ENCODE data around the gene ATP2A1.

Gene ATP2A1

DNA sequence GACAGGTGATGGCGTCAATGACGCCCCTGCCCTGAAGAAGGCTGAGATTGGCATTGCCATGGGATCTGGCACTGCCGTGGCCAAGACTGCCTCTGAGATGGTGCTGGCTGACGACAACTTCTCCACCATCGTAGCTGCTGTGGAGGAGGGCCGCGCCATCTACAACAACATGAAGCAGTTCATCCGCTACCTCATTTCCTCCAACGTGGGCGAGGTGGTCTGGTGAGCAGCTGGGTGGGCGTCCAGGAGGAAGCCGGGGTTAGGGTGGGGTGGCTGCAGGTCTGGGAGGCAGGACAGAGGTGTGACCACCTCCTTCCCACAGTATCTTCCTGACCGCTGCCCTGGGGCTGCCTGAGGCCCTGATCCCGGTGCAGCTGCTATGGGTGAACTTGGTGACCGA lies 23.6 kb downstream of the ATP2A1 start:
- WGBS (ENCODE audit: extremely low coverage, insufficient coverage, insufficient read length): no CpG with 5 or more reads among the region's 15 CpGs
- Histone ChIP-seq H3K27me3 (ENCODE audit: insufficient read depth, low read length) (no peaks in the 10 kb centered on the region), H3K4me1 (ENCODE audit: control insufficient read depth in 1 of 2, insufficient read depth in 2 of 2, low read length in 2 of 2) (peaks cover 4 to 6% of the 10 kb centered on the region in 2 experiments), H3K36me3 (ENCODE audit: control insufficient read depth in 1 of 2, insufficient read depth in 2 of 2, low read length in 2 of 2) (peaks cover 4 to 18% of the 10 kb centered on the region in 2 experiments), H3K4me3 (ENCODE audit: low read depth, low read length) (no peak overlapping the region), H3K14ac (ENCODE audit: low read length) (no peak overlapping the region), H3K4ac (ENCODE audit: low read depth, low read length) (no peak overlapping the region), H2AFZ (ENCODE audit: insufficient read depth, low read length, poor library complexity) (no peak overlapping the region), H2BK5ac (ENCODE audit: low read depth, low read length, poor library complexity) (no peak overlapping the region), H3K9ac (ENCODE audit: low read length) (no peak overlapping the region), H2BK120ac (ENCODE audit: insufficient read depth, low read length, poor library complexity) (no peak overlapping the region), H3K23ac (ENCODE audit: low read length) (no peak overlapping the region), H4K91ac (ENCODE audit: low read depth, low read length) (no peak overlapping the region), H4K8ac (ENCODE audit: low read depth, low read length) (no peak overlapping the region), H3K27ac (ENCODE audit: low read depth, low read length) (no peak overlapping the region), H3K79me2 (ENCODE audit: control insufficient read depth, insufficient read depth, low read length, poor library complexity) (no peaks in the 10 kb centered on the region), H2AK5ac (ENCODE audit: low read length) (no peak overlapping the region), H3K9me3 (ENCODE audit: insufficient read depth, low read depth, low read length) (peaks cover 1% of the 10 kb centered on the region), H4K12ac (ENCODE audit: low read depth, low read length) (no peak overlapping the region), H2BK12ac (ENCODE audit: low read length) (no peak overlapping the region), H3K18ac (ENCODE audit: low read length) (no peak overlapping the region), H3K4me2 (ENCODE audit: low read length) (no peak overlapping the region), H3K79me1 (ENCODE audit: low read length) (no peaks in the 10 kb centered on the region)
- peak in 1 of 2 donors; percentile 31 for DNase-seq

DNA sequence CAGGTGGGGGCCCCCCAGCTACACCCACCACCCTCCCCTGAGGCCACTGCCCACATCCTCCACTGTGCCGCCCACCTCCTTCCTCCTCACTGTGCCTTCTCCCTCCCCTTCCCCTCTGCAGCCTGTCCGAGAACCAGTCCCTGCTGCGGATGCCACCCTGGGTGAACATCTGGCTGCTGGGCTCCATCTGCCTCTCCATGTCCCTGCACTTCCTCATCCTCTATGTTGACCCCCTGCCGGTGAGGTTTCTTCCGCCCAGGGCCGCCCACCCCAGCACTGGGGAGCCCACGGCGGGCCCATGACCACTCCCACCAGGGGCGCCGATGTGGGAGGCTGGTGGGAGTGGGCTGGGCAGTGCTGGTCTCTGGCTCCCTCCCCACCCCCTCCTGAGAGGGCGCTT lies 24.6 kb downstream of the ATP2A1 start:
- WGBS (ENCODE audit: extremely low coverage, insufficient coverage, insufficient read length): no CpG with 5 or more reads among the region's 11 CpGs
- no peaks in the 10 kb centered on the region for H3K79me1 ChIP-seq (ENCODE audit: low read length)
- peaks cover 1% of the 10 kb centered on the region for H3K9me3 ChIP-seq (ENCODE audit: insufficient read depth, low read depth, low read length)
- no peak overlapping the region for H3K14ac ChIP-seq (ENCODE audit: low read length)
- no peak overlapping the region for H3K4me2 ChIP-seq (ENCODE audit: low read length)
- H3K9ac ChIP-seq (ENCODE audit: low read length): no peak overlapping the region
- H2BK120ac ChIP-seq (ENCODE audit: insufficient read depth, low read length, poor library complexity): no peak overlapping the region
- peaks cover 3 to 5% of the 10 kb centered on the region in 2 experiments for H3K4me1 ChIP-seq (ENCODE audit: control insufficient read depth in 1 of 2, insufficient read depth in 2 of 2, low read length in 2 of 2)
- peaks cover 4 to 18% of the 10 kb centered on the region in 2 experiments for H3K36me3 ChIP-seq (ENCODE audit: control insufficient read depth in 1 of 2, insufficient read depth in 2 of 2, low read length in 2 of 2)
- no peak overlapping the region for H2BK12ac ChIP-seq (ENCODE audit: low read length)
- no peaks in the 10 kb centered on the region for H3K79me2 ChIP-seq (ENCODE audit: control insufficient read depth, insufficient read depth, low read length, poor library complexity)
- H3K27me3 ChIP-seq (ENCODE audit: insufficient read depth, low read length): no peaks in the 10 kb centered on the region
- no peak for DNase-seq
- no peak overlapping the region for H4K12ac ChIP-seq (ENCODE audit: low read depth, low read length)
- peak overlapping the region; percentile 7 for H3K4me3 ChIP-seq (ENCODE audit: low read depth, low read length)
- H4K8ac ChIP-seq (ENCODE audit: low read depth, low read length): no peak overlapping the region
- no peak overlapping the region for H2AFZ ChIP-seq (ENCODE audit: insufficient read depth, low read length, poor library complexity)
- H2BK5ac ChIP-seq (ENCODE audit: low read depth, low read length, poor library complexity): no peak overlapping the region
- no peak overlapping the region for H2AK5ac ChIP-seq (ENCODE audit: low read length)
- H3K23ac ChIP-seq (ENCODE audit: low read length): no peak overlapping the region
- H3K4ac ChIP-seq (ENCODE audit: low read depth, low read length): no peak overlapping the region
- no peak overlapping the region for H3K27ac ChIP-seq (ENCODE audit: low read depth, low read length)
- H3K18ac ChIP-seq (ENCODE audit: low read length): no peak overlapping the region
- H4K91ac ChIP-seq (ENCODE audit: low read depth, low read length): no peak overlapping the region

DNA sequence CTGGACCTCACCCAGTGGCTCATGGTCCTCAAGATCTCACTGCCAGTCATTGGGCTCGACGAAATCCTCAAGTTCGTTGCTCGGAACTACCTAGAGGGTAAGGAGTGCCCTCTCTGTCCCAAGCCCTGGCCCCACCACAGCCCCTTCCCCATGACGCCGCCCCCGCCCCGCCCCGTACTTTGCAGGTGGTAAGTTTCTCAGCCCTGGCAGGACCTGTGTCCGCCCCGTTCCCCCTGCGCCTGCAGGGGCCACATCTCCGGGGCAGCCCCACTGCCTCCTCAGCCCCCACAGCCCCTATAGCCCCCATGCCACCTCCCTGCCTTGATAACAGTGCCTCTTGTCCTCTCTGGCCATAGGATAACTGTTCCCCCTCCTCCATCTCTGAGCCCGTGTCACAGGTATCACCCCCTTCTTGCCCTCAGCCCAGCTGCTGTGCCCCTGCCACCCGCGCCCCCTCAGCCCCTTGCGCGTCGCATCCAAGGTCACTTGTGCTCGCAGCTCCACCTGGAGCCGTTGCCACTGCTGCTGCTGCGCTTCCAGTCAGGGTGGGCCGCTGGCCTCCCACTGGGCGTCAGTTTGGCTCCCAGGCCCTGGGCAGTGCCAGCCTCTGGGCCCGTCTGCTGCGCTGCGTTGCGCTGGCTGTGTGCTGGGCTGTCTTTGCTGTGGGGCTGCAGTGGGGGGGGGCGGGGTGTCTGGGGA lies 25.2 kb downstream of the ATP2A1 start:
- Histone ChIP-seq H2BK12ac (ENCODE audit: low read length) (no peak overlapping the region), H3K14ac (ENCODE audit: low read length) (no peak overlapping the region), H3K18ac (ENCODE audit: low read length) (no peak overlapping the region), H3K9ac (ENCODE audit: low read length) (no peak overlapping the region), H3K79me2 (ENCODE audit: control insufficient read depth, insufficient read depth, low read length, poor library complexity) (no peaks in the 10 kb centered on the region), H3K27ac (ENCODE audit: low read depth, low read length) (no peak overlapping the region), H2BK5ac (ENCODE audit: low read depth, low read length, poor library complexity) (no peak overlapping the region), H4K8ac (ENCODE audit: low read depth, low read length) (no peak overlapping the region), H3K9me3 (ENCODE audit: insufficient read depth, low read depth, low read length) (peaks cover 1% of the 10 kb centered on the region), H3K36me3 (ENCODE audit: control insufficient read depth in 1 of 2, insufficient read depth in 2 of 2, low read length in 2 of 2) (peaks cover 6 to 22% of the 10 kb centered on the region in 2 experiments), H3K4me1 (ENCODE audit: control insufficient read depth in 1 of 2, insufficient read depth in 2 of 2, low read length in 2 of 2) (no peaks in the 10 kb centered on the region), H4K12ac (ENCODE audit: low read depth, low read length) (no peak overlapping the region), H3K79me1 (ENCODE audit: low read length) (no peaks in the 10 kb centered on the region), H3K27me3 (ENCODE audit: insufficient read depth, low read length) (no peaks in the 10 kb centered on the region), H3K23ac (ENCODE audit: low read length) (no peak overlapping the region), H2AK5ac (ENCODE audit: low read length) (no peak overlapping the region), H3K4me3 (ENCODE audit: low read depth, low read length) (no peak overlapping the region), H3K4ac (ENCODE audit: low read depth, low read length) (no peak overlapping the region), H4K91ac (ENCODE audit: low read depth, low read length) (no peak overlapping the region), H3K4me2 (ENCODE audit: low read length) (no peak overlapping the region), H2BK120ac (ENCODE audit: insufficient read depth, low read length, poor library complexity) (no peak overlapping the region), H2AFZ (ENCODE audit: insufficient read depth, low read length, poor library complexity) (no peak overlapping the region)
- WGBS (ENCODE audit: extremely low coverage, insufficient coverage, insufficient read length): no CpG with 5 or more reads among the region's 29 CpGs
- no peak for DNase-seq

DNA sequence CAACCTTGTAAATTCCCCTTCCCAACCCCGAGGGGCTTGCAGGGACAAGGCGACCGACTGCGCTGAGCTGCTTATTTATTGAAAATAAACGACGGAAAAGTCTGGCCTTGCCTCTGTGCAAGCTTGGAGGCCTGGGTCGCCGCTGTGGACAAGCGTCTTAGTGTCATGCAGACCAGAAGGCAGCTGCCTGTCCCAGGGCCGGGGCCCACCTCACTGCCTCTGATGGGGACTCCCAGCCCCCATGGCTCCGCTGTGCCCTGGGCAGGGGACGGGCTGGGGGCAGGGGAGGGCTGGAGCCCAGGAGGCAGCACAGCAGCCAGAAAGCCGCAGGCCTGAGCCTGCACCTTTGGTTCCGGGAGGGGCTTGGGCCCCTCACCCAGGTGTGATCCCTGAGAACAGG lies 26.1 kb downstream of the ATP2A1 start:
- Histone ChIP-seq H3K4me2 (ENCODE audit: low read length) (no peak overlapping the region), H2AK5ac (ENCODE audit: low read length) (no peak overlapping the region), H2AFZ (ENCODE audit: insufficient read depth, low read length, poor library complexity) (no peak overlapping the region), H3K9me3 (ENCODE audit: insufficient read depth, low read depth, low read length) (peaks cover 1% of the 10 kb centered on the region), H3K79me2 (ENCODE audit: control insufficient read depth, insufficient read depth, low read length, poor library complexity) (no peaks in the 10 kb centered on the region), H3K4me3 (ENCODE audit: low read depth, low read length) (no peak overlapping the region), H4K12ac (ENCODE audit: low read depth, low read length) (no peak overlapping the region), H3K4ac (ENCODE audit: low read depth, low read length) (no peak overlapping the region), H4K8ac (ENCODE audit: low read depth, low read length) (no peak overlapping the region), H3K9ac (ENCODE audit: low read length) (no peak overlapping the region), H2BK120ac (ENCODE audit: insufficient read depth, low read length, poor library complexity) (no peak overlapping the region), H3K36me3 (ENCODE audit: control insufficient read depth in 1 of 2, insufficient read depth in 2 of 2, low read length in 2 of 2) (peaks cover 10 to 24% of the 10 kb centered on the region in 2 experiments), H2BK12ac (ENCODE audit: low read length) (no peak overlapping the region), H4K91ac (ENCODE audit: low read depth, low read length) (no peak overlapping the region), H3K14ac (ENCODE audit: low read length) (no peak overlapping the region), H3K27me3 (ENCODE audit: insufficient read depth, low read length) (no peaks in the 10 kb centered on the region), H2BK5ac (ENCODE audit: low read depth, low read length, poor library complexity) (no peak overlapping the region), H3K79me1 (ENCODE audit: low read length) (no peaks in the 10 kb centered on the region), H3K18ac (ENCODE audit: low read length) (no peak overlapping the region), H3K4me1 (ENCODE audit: control insufficient read depth in 1 of 2, insufficient read depth in 2 of 2, low read length in 2 of 2) (no peaks in the 10 kb centered on the region), H3K27ac (ENCODE audit: low read depth, low read length) (no peak overlapping the region), H3K23ac (ENCODE audit: low read length) (no peak overlapping the region)
- no CpG with 5 or more reads among the region's 14 CpGs for WGBS (ENCODE audit: extremely low coverage, insufficient coverage, insufficient read length)
- DNase-seq: no peak

All from trophoblast cell (in vitro differentiated cells and primary cell).